HG02943 (cell line): ENCODE measurements around the gene ZNF587.
"Not testable (repeated sequence)": the region's sequence is repeated elsewhere in the genome, so short reads cannot be mapped to it uniquely, and the experiment has no call there.

ENCODE experiments used
- ATAC-seq: cut with Tn5 transposase; IDR thresholded peaks from one replicate; pipeline ENCODE4 v1.9.1; 2021; ENCODE audit warnings: mild to moderate bottlenecking, low read depth, moderate library complexity; ENCODE audit not compliant: unreplicated experiment

Gene ZNF587

GRCh38 chr19:57821095-57821494 is 28.6 kb upstream of the ZNF587 start:
- not testable (repeated sequence) for ATAC-seq

DNA sequence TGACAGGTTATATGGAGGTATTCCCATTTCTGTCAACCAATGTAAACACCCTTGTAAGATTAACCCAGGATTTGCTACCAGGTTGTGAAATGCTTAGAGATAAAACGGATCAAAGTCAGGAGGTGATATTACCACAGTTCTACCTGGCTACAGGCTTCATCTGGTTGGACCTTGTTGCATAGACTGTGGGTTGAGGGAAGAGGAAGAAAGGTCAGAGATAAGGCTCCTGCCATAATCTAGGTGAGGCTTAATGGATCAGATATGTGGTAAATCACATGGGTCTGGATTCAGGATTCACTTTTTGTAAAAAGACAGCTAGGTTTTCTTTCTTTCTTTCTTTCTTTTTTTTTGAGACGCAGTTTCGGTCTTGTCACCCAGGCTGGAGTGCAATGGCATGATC is 28.2 kb upstream of the ZNF587 start:
- not testable (repeated sequence) for ATAC-seq

DNA sequence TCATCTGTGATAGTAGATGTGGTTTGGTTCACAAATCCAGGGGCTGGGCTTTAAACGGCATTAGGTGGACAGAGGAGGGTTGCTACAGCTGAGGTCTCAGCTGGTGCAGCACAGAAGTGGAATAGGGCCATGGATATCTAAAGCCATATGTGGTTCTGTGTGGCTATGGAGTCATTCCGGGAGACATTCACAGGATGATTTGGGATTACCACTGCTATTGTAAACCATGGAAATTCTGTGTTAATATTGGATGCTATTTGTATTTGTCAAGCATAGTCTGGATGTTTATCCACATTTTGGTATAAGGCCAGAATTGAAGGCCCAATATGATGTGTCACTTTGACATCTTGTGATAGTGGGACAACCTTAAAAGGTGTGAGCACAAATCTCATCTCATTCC is 26.5 kb upstream of the ZNF587 start:
- ATAC-seq = not testable (repeated sequence)

GRCh38 chr19:57823608-57824007 is 26.1 kb upstream of the ZNF587 start:
- ATAC-seq = not testable (repeated sequence)

- no peak for ATAC-seq
These were observed 24.1 kb upstream of the ZNF587 start for GRCh38 chr19:57825511-57825910.

GRCh38 chr19:57829316-57829715 is 20.3 kb upstream of the ZNF587 start:
- ATAC-seq = no peak

DNA sequence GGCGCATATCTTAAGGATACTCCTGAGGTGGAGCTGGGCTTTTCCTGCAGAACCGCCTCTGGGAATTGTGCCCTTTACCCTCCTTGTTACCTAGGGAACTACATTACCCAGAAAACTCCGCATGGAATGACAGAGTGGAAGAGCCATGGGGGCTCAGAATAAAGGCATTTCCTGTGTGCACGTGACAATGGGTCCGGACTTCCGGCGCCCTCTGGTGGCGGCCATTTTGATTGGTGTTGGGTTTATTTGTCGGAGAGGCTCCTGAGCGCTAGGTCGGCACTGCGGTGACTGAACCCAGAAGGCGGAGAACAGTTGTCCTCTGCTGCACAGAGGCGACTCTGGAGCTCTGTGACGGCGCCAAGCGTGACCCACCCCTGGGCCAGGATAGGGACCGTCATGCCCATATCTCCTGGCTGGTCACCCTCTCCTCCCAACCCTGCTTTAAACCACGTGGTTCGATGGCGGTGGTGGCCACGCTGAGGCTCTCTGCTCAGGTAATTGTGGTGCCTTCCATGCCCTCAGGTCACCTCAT is 19.5 kb upstream of the ZNF587 start, which contains the start of gene ZNF587B:
Gene ZNF587B (plus strand): TSS at position 229 of the 532 bp plus-strand sequence. CDS start 230 bp downstream, at position 459.
- no peak for ATAC-seq

- ATAC-seq = not testable (repeated sequence)
These were observed 12.7 kb upstream of the ZNF587 start for GRCh38 chr19:57836991-57837390.

DNA sequence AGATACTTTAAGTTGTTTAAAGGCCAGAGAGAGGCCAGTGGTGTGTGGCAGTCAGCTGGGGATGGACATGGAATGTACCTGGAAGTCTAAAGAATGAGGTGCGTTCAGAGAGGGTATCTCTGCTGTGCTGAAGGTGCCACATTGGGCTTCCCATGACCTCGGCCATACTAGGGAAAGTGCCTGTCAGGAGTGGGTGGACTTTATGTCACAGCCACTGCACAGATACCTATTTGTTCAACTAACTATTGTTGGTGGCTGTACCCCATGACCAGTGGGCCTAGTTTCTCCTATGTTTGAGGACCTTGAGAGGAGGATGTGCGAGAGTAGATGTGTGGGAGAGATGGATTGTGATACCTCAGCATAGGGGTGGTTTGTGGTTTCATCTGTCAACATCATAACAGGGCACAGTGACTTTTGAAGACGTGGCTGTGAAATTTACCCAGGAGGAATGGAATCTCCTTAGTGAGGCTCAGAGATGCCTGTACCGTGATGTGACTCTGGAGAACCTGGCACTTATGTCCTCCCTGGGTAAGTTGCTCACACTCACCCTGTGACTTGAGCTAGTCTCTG is 11.0 kb upstream of the ZNF587 start:
- not testable (repeated sequence) for ATAC-seq

DNA sequence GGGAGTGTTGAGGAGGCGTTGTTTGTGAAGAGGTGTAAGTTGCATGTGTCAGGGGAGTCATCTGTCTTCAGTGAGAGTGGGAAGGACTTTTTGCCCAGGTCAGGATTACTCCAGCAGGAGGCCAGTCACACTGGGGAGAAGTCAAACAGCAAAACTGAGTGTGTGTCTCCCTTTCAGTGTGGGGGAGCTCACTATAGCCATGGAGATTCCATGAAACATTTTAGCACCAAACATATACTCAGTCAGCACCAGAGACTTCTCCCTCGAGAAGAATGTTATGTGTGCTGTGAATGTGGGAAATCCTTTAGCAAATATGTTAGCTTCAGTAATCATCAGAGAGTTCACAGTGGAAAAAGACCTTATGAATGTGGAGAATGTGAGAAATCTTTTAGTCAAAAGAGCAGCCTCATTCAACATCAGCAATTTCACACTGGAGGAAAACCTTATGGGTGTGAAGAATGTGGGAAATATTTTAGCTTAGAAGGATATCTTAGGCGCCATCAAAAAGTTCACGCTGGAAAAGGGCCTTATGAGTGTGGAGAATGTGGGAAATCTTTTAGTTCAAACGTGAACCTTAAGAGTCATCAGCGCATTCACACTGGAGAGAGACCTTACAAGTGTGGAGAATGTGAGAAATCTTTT is 8.4 kb upstream of the ZNF587 start:
- no peak for ATAC-seq

DNA sequence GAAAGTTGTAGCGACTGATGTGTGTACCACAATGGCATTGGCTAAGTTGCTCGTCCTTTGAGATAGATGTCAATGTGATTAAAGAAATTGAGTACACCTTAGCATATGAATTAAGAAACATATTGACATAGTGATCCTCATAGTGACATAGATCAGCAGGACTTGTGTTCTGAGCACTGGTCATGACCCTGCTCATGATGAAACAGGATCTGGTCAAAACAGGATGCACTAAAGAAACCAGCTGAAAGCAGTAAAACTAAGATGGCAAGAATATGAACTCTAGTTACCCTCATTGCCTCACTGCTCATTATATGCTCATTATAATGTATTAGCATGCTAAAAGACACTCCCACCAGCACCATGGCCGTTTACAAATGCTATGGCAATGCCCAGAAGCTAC is 2.5 kb upstream of the ZNF587 start:
- not testable (repeated sequence) for ATAC-seq

- not testable (repeated sequence) for ATAC-seq
These were observed 445 bp upstream of the ZNF587 start for GRCh38 chr19:57849162-57849665.

DNA sequence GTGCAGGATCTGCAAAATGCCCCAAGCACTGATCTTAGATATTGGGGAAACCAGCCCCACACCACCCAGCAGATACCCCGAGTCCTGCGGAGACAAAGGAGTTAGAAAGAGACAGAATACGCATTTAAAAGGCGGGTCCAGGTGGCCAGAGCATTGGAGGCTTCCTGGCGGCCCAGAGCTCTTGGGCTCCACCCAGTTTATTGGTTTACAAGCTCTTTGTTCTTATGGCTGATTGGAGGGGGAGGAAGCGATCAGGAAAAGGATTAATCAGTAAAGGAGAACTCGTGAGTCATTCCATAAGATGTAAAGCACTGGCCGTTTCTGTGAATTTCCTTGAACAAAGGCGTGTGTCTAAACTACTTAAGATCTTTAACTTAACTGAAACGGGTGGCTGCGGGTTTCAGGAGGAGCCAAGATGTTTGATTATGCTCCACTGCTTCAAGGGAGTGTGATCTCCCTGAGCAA is 926 bp downstream of the ZNF587 start:
- no peak for ATAC-seq

DNA sequence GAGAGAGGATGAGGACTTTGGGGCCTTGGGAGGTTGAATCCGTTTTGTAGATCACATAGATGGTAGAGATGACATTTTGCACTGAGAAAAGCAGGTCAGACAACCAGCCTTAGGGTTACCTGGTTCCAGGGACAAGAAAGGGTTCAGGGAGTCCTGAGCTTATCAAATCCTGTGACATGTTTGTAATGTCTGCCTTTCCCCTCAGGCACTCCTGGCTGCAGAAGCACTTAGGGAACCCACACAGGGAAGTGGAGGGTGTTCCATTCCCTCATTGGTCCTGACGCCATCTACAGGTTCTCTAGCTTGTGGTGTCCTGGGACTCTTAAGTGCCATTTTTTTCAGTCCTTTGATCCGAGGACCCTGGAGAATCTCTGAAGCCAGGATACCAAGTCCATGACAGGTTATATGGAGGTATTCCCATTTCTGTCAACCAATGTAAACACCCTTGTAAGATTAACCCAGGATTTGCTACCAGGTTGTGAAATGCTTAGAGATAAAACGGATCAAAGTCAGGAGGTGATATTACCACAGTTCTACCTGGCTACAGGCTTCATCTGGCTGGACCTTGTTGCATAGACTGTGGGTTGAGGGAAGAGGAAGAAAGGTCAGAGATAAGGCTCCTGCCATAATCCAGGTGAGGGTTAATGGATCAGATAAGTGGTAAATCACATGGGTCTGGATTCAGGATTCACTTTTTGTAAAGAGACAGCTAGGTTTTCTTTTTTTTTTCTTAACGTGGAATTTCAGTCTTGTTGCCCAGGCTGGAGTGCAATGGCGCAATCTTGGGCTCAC is 2.3 kb downstream of the ZNF587 start:
- ATAC-seq = not testable (repeated sequence)

- ATAC-seq = not testable (repeated sequence)
These were observed 4.5 kb downstream of the ZNF587 start for GRCh38 chr19:57854117-57854516.

- not testable (repeated sequence) for ATAC-seq
These were observed 12.7 kb downstream of the ZNF587 start for GRCh38 chr19:57862351-57862750.

GRCh38 chr19:57867868-57868492 is 18.3 kb downstream of the ZNF587 start:
- ATAC-seq = no peak

DNA sequence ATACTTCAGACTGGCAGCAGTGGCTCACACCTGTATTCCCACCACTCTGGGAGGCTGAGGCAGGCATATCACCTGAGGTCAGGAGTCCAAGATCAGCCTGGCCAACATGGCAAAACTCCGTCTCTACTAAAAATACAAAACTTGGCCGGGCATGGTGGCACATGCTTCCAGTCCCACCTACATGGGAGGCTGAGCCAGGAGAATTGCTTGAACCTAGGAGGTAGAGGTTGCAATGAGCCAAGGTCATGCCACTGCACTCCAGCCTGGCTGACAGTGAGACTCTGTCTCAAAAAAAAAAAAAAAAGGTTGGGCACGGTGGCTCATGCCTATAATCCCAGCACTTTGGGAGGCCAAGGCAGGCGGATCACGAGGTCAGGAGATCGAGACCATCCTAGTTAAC is 20.0 kb downstream of the ZNF587 start:
- not testable (repeated sequence) for ATAC-seq

DNA sequence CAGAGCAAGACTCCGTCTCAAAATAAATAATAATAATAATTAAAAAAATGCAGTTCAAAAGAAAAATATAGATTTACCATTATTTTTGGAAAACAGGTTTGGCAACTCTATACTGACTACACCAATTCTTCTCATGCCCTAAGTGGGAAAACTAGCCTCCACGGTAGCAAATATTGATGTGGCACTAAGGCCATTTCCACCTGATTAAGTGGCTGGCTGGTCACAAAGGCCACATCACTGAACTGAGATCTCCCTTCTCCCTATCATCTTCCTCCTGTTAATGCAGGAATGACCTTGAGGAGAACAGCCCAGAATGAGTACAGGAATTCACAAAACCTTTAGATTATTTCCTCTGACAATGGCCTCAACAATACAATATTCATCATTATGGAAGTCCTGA is 20.6 kb downstream of the ZNF587 start:
- ATAC-seq = no peak

GRCh38 chr19:57872450-57872849 is 22.8 kb downstream of the ZNF587 start:
- no peak for ATAC-seq
